NCI-H345 (cell line): ENCODE results near the gene TAB3.

ENCODE experiments used
- DNase-seq: peaks from one replicate; lab custom pipeline; 2025; lab: John Stamatoyannopoulos, UW

TAB3 gene, protein sequence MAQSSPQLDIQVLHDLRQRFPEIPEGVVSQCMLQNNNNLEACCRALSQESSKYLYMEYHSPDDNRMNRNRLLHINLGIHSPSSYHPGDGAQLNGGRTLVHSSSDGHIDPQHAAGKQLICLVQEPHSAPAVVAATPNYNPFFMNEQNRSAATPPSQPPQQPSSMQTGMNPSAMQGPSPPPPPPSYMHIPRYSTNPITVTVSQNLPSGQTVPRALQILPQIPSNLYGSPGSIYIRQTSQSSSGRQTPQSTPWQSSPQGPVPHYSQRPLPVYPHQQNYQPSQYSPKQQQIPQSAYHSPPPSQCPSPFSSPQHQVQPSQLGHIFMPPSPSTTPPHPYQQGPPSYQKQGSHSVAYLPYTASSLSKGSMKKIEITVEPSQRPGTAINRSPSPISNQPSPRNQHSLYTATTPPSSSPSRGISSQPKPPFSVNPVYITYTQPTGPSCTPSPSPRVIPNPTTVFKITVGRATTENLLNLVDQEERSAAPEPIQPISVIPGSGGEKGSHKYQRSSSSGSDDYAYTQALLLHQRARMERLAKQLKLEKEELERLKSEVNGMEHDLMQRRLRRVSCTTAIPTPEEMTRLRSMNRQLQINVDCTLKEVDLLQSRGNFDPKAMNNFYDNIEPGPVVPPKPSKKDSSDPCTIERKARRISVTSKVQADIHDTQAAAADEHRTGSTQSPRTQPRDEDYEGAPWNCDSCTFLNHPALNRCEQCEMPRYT

DNA sequence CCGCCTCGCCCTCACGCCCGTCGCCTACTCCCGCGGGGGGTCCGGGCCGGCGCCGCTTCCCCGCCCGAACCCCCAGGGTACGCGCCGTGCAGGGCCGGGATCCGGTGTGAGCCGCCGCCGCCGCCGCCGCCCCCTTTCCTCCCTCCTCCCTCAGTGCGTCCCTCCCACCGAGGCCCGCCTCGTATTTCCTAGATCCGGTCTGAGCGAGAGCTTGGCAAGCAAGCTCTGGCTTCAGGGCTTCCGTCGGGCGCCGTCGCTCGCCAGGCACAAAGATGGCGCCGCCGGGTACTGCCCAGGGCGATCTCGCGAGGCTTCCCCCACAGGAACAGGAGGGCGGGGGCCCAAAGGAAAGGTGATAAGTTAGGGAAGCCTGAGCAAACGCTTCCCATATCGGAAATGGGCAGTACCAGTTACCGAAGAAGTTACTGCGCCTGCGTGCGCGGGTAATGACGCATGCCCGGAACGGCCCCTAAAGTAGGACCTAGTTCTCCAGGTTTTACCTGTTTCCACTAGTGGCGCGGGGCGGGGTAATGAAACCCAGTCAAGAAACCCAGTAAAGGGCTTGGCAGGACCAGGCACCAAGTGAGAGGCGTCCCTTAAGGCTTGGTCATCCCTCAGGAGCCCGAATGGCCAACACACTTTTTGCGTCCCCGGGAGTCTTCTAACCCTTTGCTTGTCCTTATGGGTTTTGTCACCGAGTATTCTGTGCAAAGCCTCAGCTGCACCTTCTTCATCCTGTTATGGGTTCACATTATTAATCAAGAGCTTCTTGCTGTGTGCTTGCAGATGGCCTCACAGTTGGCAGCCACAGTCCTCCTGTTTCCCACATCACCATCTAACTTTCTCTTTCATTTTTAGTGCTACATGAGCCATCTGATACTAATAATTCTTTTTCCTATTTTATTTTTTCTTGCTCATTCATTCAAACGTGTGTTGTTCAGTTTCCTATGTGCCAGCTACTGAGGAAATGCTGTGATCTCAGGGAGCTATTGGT, at the start of gene TAB3:
Gene TAB3 (minus strand): TSS at position 108 of the 994 bp plus-strand sequence. CDS start 29,666 bp downstream, outside the sequence.
- DNase-seq, result peak; percentile 97

DNA sequence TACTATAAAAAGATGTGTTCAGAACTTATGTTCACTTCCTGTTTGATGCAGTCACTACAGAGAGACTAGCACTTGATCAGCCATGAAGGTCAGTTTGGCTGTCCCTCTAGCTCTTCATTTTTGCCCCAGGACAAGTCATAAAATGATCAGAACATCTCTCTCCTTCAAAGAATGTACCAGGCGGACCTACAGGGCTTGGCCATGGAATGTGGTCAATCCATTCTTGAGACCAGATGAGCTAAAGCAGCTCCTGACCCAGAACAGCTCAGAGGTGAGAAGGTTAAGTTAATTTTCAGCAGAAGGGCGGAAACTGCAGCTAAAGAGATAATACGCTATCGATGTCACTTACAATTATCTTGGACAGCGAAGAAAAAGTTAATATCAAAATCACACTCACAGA, 49.2 kb upstream of the TAB3 start:
- DNase-seq, result no peak

DNA sequence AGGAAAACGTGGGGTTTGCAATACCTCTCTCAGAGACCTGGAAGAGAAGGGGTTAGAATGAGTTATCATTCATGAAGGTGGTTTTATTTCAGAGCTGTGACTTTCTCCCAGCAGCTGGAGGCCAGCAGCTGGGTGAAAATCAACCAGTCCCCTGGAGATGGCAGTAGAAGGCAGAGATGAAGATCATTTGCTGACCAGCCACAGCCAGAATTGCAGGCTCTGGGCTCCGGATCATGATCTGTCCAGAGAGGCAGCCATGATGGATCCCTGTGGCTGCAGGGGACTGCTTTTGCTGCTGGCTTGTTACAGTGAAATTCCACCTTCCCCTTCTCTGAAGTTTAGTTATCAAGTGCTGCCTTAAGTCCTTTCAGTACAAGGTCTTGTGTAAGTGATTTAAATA, 46.9 kb upstream of the TAB3 start:
- no peak for DNase-seq

DNA sequence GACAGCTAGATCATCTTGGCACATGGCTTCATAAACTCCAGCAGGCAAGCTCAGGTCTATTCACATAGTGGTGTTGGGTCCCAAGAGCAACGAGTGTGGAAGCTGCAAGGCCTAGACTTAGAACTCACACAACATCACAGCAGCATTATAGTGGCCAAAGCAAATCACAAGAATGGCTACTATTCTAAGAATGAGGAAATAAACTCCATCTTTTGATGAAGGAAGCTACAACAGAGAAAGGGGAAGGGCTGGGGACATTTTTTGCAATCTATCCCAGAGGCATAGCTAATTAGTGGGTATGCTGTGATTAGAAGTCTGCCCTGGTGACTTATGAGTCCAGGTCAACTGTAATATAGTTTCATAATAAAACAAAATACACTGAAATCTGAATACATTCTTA, 42.9 kb upstream of the TAB3 start:
- DNase-seq, result no peak

DNA sequence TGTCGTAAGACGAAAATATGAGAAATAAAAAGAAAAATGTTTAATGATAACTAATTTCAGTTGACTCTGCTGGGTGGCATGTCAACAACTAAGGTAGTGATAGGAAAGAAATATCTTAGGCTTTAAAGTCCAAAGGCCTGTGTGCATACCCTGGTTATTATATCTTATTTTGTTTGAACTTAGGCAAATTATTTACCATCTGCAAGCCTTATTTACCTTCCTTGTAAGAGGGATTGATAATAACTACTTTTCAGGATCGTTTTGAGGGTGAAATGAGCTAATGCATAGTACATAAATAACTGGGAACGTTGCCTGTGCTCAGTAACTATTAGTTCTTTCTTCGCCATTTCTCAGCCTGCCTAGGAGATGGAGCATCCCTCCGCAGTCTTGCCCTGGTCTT, 41.6 kb upstream of the TAB3 start:
- no peak for DNase-seq

DNA sequence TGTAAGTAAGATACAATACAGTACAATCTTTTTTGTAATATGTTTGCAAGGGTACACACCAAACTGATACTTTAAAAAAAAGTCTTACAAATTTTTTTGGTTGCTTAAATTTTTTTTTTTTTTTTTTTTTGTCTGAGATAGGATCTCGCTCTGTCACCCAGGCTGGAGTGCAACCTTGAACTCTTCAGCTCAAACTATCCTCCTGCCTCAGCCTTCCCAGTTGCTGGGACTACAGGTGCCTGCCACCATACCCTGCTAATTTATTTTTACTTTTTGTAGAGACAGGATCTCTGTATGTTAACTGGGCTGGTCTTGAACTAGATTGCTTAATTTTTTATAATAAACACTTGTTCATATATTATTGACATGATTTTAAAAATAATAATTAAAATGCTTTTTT, 41.1 kb upstream of the TAB3 start:
- no peak for DNase-seq

DNA sequence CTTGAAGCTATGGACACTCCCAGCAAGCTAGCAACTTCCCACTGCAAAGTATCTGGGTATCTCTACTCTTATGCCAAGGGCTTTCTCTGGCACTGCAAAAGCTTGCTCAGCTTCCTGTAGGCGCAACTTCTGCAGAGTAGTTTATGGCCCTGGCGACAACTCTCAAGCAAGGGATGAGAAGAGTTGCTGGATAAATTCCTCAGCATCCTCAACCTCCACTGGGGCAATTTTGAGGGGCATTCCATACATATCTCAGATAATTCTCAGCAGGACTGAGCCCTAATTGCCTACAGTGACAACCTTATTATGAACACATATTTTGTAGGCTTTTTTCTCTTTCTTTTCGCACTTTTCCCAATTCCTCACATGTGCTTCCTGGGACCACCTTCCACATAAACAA, 31.2 kb upstream of the TAB3 start:
- no peak for DNase-seq

DNA sequence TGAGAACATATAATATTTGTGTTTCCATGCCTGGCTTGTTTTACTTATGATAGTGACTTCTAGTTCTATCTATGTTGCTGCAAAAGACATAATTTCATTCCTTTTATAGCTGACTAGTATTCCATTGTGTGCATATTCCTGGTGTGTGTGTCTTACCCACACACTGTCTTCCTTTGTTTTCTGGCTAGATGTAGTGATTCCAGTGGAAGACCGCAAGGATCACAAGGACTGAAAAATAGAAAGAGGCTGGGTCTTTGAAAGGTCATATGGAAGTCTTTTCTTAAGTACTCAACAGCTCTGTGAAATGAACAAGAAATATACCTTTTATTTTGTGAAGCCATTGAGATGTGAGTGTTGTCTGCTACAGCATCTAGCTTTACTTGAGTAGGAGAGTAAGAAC, 29.4 kb upstream of the TAB3 start:
- no peak for DNase-seq

DNA sequence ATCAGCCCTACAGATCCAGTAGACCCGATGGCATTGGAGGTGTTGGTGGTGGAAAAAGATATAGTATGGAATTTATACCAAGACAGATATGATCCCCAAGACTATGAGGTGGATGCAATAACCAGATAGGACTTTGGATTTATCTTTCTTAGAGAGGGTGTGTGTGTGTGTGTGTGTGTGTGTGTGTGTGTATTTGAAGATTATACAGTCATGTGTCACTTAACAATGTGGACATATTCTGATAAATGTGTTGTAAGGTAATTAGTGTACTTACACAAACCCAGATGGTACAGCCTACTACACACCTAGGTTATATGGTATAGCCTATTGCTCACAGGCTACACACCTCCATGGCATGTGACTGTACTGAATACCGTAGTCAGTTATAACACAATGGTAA, 24.4 kb upstream of the TAB3 start:
- no peak for DNase-seq

DNA sequence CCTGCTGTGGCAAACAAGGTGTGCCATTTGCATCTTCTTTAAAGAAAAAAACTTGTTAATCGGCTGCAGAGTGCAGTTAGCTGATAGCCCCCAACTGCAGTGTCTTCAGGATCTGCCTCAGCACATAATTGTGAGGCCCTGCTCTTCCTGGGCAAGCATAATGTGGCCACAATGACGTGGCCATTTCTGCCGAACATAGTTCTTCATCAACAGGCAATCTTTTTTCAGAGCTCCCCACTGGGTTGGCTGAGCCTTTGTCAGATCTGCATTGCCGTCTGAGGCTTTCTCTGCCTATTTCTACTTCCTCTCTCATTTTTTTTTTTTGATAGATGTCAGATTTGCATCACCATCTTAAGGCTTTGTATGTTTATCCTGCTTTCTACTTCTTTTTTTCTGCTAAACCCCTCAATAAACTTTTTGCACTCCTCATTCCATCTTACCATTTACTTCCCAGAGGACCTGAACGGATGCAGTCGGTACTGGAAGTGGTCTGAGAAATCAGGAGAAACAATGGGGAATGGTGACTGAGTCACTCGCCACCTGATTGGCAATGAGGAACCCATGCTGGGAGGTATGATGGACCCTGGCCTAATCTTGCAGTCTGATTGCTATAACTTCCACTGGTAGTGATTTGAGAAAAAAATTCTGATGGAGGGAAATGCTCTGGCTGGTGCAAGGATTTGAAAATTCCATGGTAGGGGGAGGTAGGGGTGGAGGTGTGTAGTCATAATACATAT, 21.2 kb upstream of the TAB3 start:
- DNase-seq, result no peak

DNA sequence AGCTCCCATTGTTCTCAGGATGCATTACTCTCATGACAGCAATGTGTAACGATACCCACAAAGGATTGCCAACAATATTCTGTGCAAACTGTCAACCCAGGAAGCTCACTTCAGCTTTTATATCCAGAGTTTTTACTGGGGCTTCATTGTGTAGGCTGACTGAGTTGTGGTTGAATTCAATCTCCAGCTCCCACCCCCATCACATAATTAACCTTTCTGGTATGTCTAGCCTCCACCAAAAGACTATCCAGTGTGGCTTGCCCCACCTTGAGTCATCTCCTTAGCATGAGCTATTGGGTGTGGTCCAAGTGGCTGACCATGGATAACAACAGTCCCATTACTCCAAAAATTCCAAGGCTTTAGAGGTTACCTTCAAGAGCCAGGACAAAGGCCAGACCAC, 17.7 kb upstream of the TAB3 start:
- DNase-seq, result no peak

DNA sequence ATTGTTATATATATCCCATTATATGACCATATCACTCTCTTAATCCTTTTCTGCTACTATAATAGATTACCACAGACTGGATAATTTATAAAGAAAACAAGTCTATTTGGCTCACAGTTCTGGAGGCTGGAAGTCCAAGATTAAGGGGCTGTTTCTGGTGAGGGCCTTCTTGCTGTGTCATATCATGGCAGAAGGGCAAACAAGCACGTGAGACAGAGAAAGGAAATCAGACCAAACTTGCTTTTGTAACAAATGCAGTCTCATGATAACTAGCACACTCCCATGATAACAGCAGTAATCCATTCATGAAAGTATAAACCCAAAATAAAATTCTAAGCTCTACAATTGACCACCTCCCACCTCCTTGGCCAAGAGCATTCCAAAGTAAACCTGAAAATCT, 16.3 kb upstream of the TAB3 start:
- DNase-seq, result no peak

DNA sequence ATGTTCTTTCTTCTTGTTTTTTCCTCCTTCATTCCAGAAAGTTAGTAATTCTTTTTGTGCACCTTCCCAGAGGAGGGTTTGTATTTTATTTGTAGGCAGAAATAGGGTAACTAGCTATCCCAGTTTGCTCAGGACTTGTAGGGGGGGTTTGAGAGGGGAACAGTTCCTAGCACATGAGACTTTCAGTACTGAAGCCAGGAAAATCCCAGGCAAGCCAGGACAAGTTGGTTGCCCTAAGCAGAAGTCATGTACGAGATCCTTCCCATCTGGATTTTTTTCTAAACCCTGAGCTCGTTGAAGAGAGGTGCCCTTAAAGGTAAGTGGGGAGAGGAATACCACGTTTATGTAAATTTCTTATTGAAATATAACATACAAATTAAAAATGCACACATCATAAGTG, 15.6 kb upstream of the TAB3 start:
- no peak for DNase-seq

DNA sequence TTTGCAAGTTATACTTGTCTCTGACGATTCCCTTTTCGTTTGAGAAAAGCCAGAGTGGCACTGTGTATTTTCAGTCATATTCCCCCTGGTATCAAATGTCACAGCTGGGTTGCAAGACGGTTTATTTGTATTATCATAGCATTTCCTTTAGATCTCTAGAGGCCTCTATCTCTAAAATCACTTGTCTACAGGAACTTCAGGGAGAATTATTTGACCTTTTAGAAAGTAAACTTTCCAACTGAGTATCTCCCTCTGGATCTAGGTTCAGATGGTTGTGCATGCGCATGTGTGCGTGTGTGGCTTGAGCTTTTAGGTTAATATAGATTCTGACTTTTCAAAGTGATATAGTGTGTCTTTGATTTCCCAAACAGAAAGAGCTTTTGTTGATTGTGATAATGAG, 15.1 kb upstream of the TAB3 start:
- no peak for DNase-seq

DNA sequence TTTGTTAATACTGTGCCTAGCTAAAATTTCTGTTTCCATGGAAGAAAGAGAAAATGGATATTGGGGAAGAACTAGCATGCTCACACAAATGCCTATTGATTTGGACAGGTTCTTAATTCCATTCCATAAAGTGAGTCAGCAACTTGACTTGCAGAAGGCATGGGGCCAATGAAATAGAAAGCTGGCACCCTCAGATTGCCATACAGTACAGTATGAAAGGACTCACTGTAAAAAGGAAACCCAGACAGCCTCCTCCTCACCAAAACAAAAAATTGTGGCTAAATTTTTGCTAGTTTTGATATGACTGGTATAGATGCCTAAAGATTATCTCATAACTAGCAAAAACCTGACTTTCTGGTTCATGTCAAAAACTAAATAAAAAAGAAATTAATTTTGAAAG, 11.2 kb upstream of the TAB3 start:
- DNase-seq, result no peak

DNA sequence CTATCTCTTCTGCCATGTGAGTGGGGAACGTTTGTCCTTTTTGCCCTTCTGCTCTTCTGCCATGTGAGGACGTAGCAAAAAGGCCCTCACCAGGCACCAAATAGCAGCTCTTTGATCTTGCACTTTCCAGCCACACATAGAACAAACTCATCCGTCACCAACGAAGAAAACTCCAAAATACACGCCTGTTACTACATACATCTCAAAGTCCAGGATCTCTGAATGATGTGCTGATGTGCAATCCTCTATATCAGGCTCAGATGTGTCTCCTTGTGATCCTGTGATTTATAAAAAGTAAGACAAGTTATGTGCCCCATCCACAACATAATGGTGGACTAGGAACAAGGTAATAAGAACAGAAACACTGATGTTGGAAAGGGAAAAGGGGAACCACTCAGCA, 9.8 kb upstream of the TAB3 start:
- DNase-seq, result no peak

DNA sequence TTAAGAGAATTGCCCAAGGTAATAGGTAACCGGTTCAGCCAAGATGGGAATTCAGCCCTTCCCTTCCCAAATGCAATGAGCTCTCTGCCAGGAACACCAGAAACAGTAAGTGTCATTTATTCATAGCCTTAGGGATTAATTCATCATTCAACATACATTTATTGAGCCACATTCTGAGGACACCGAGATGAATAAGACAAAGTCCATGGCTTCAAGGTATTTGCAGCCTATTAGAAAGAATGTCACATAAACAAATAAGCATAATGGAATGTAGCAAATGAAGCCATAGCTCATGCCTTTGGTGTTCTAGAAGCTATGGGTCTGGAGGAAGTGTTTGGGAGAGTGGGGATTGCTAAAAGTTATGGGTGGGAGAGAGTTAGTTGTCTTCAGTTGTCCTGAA, 6.3 kb upstream of the TAB3 start:
- DNase-seq, result no peak

DNA sequence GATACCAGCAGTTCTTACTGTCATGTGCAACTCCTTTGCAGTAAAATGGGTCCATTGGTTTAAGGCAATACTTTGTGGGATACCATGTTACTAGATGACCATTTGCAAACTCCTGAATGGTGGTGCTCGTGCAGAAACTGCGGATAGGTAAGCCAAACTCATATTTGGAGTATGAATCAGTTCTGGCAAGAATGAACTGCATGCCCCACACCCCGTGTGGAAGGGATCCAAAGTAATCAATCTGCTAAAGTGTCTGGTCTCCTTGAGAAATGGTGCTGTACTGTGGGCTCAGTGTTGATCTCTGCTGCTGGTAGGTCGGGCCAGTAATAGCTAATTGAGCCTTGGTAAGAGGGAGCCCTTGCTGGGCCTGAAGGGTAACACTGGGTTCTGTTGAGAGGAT, 4.2 kb upstream of the TAB3 start:
- no peak for DNase-seq

DNA sequence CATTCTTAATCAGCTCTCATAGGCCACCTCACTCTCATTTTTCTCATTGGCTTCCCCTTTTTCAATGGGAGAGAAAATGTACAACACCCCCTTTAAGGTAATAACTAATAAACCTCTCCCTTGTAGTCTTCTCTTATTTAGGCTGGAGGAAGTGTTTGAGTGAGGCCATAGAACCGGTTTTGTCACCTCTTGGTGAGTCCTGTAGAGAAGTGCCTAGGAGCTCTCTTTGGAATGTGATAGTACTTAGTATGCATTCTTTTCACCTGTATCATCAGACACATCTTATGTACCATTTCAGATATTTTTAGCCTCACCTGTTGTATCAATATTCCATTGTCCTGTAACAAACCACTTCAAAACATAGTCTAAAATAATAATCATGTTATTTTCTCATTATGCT, 3.5 kb upstream of the TAB3 start:
- DNase-seq, result no peak

DNA sequence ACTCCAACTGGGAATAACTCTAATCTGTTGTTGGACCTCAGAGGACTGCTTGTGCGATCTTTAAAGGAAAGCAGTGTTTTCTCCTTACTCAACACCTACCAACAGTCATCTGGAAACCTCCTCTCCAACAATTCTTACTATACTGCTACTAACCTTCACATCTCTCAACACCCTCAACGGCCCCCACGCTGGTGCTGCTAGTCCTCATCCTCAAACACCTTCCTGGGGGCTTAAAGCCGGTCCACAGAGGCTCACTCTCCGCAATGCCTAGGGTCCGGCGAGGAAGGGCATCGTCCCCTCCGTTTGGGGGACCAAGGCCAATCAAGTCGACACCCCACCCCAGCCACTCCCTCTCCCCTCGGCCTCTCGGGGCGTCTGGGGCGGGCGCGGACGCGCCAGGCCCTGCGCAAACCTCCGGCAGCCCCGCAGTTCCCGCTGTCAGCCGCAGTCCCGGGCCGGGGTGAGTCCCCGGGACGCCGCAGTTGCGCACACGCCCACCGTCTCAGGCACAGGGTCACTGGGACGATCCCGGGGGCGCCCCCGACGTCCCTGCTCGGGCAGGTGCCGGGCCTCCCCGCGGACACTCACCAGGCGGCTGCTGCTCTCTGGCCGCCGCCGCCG, 418 bp downstream of the TAB3 start:
- peak; percentile 8 for DNase-seq

DNA sequence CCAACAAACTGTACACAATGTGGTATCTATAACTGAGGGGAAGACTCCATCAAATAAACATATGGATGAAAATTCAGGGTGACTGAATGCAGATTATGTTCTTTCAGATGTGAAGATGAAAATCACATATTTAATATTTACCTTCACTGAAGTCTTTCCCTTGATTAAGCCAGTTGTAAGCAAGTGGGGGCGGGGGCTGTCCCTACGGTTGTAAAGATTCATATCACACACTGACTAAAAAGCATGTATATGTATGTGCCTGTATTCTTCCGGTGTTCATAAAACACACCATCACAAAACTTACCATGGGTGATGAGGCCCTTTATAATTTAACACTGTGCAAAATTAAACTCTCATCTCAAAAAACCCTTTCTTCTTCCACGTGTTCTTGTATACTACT, 1.3 kb downstream of the TAB3 start:
- DNase-seq, result no peak
